Heart left ventricle (tissue), 13 donors: ENCODE data around the gene OR4D6.

Experiments
- POLR2A ChIP-seq, 2 donors: fragments of 450-650 bp; IDR thresholded peaks; one replicate each; pipeline ENCODE4 v1.6.1; 2017; ENCODE audit warnings: antibody characterized with exemption in 2 of 2, mild to moderate bottlenecking in 2 of 2, moderate library complexity in 2 of 2
- TF ChIP-seq, protein P1 (sequence below), 12 donors: fragments of 200-600 bp; sonication (generic) in 4 of 12; IDR thresholded peaks; one replicate each; pipeline versions ENCODE4 v1.5.0 to v1.8.0; 2018 to 2022; ENCODE audit warnings: antibody characterized with exemption in 12 of 12, mild to moderate bottlenecking in 5 of 12
- donor health status: ischemic (EF 13 %, LVEDD 7.1; RV severe dilation, severe dysfunction).
- donor health status: DM: no; HTN: yes; CAD: no.
- donor health status: DM: no; HTN: no; CAD: no.
- donor health status: ischemic (EF 25% LVEDD 6.9; RV normal size, moderate dysfunction).
- donor health status: ischemic (EF 25% LVEDD 5.7; RV mildly dilated, moderate dysfunction).
- donor health status: ischemic (EF 35%, LVEDD 5.7; RV mildly dilated, moderate dysfunction).
- donor health status: nonischemic (EF 11% LVEDD 7.7; RV severe dilation, severe dysfunction).
- donor health status: DM: yes; HTN: yes; CAD: no.
- donor health status: PGD.
- donor health status: ischemic (EF 29% LVEDD 5.4; RV normal size, mild dysfunction).
- donor health status: nonischemic (EF 23%, LVEDD 6.1; RV moderate dilation, normal function).

DNA sequence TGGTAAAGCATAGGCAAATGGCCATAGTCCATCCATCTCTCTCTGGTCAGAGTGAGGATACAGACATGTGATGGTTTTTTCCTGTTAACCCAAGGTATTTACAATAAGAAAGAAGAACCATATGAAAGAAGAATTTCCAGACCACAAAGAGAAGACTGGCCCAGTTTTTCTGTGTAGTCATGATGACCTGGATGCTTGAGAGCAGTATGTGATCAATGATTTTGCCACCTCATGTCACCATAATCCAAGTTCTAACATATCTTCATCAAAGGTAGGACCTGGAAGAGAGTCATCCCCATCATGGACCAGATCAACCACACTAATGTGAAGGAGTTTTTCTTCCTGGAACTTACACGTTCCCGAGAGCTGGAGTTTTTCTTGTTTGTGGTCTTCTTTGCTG, at the start of gene OR4D6:
- TF ChIP-seq, protein P1, sequence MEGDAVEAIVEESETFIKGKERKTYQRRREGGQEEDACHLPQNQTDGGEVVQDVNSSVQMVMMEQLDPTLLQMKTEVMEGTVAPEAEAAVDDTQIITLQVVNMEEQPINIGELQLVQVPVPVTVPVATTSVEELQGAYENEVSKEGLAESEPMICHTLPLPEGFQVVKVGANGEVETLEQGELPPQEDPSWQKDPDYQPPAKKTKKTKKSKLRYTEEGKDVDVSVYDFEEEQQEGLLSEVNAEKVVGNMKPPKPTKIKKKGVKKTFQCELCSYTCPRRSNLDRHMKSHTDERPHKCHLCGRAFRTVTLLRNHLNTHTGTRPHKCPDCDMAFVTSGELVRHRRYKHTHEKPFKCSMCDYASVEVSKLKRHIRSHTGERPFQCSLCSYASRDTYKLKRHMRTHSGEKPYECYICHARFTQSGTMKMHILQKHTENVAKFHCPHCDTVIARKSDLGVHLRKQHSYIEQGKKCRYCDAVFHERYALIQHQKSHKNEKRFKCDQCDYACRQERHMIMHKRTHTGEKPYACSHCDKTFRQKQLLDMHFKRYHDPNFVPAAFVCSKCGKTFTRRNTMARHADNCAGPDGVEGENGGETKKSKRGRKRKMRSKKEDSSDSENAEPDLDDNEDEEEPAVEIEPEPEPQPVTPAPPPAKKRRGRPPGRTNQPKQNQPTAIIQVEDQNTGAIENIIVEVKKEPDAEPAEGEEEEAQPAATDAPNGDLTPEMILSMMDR (IDR thresholded peaks at IDR 0.05) = no peak
- TF ChIP-seq POLR2A (IDR thresholded peaks at IDR 0.05) = no peak
